Esophagus (tissue), 2 donors: Measurements from ENCODE around the gene ARHGAP26. TPM values are rescaled to one million over a fixed set of nuclear protein-coding genes. Genes with fewer than 3 reads are reported as not detected.
"Not testable (repeated sequence)": the region's sequence is repeated elsewhere in the genome, so short reads cannot be mapped to it uniquely, and the experiment has no call there.

Experiments used
- H3K27ac ChIP-seq, 2 donors: one replicate each; pipeline ENCODE4 v1.5.1; 2013; ENCODE audit warnings: low read depth in 2 of 2, mild to moderate bottlenecking in 2 of 2, inconsistent platforms in 1 of 2, low read length in 1 of 2, moderate library complexity in 1 of 2
- H3K27me3 ChIP-seq, 2 donors: one replicate each; pipeline ENCODE4 v1.6.1; 2013; ENCODE audit warnings: low read length in 2 of 2, control low read depth in 1 of 2, mild to moderate bottlenecking in 1 of 2; ENCODE audit not compliant: insufficient read depth in 2 of 2, control insufficient read depth in 1 of 2
- H3K36me3 ChIP-seq, 2 donors: one replicate each; pipeline ENCODE4 v1.6.1; 2013; ENCODE audit warnings: low read length in 1 of 2; ENCODE audit not compliant: control insufficient read depth in 2 of 2, insufficient read depth in 2 of 2
- H3K4me1 ChIP-seq, 2 donors: one replicate each; pipeline ENCODE4 v1.6.1; 2013; ENCODE audit warnings: low read length in 1 of 2; ENCODE audit not compliant: control insufficient read depth in 2 of 2, insufficient read depth in 2 of 2
- H3K4me3 ChIP-seq, 2 donors: one replicate each; pipeline ENCODE4 v1.5.1; 2013; ENCODE audit warnings: low read length in 2 of 2, mild to moderate bottlenecking in 2 of 2, low read depth in 1 of 2, moderate library complexity in 1 of 2
- H3K9me3 ChIP-seq, 2 donors: one replicate each; pipeline ENCODE4 v1.6.1; 2013; ENCODE audit warnings: mild to moderate bottlenecking in 2 of 2, low read depth in 1 of 2, low read length in 1 of 2, moderate library complexity in 1 of 2; ENCODE audit not compliant: control insufficient read depth in 2 of 2, insufficient read depth in 1 of 2
- WGBS, 2 donors: extraction: QIAGEN DNeasy Blood & Tissue Kit; methylation state at CpG; one replicate each; pipeline ENCODE4 v1.1.7; 2013; 5-methylcytosine and 5-hydroxymethylcytosine counted together
- polyA plus RNA-seq, 2 donors: library from polyadenylated mRNA; stranded (reverse); fragments of 200-250 nt; gene quantifications; one replicate each; pipeline ENCODE4 v1.2.3, GENCODE V29; 2013
- donor health status: healthy with polysubstance abuse.
- donor health status: Bipolar disorder and iron deficiency.

Gene ARHGAP26
- polyA plus RNA-seq, 2 donors, result 3.1 to 3.6 TPM

DNA sequence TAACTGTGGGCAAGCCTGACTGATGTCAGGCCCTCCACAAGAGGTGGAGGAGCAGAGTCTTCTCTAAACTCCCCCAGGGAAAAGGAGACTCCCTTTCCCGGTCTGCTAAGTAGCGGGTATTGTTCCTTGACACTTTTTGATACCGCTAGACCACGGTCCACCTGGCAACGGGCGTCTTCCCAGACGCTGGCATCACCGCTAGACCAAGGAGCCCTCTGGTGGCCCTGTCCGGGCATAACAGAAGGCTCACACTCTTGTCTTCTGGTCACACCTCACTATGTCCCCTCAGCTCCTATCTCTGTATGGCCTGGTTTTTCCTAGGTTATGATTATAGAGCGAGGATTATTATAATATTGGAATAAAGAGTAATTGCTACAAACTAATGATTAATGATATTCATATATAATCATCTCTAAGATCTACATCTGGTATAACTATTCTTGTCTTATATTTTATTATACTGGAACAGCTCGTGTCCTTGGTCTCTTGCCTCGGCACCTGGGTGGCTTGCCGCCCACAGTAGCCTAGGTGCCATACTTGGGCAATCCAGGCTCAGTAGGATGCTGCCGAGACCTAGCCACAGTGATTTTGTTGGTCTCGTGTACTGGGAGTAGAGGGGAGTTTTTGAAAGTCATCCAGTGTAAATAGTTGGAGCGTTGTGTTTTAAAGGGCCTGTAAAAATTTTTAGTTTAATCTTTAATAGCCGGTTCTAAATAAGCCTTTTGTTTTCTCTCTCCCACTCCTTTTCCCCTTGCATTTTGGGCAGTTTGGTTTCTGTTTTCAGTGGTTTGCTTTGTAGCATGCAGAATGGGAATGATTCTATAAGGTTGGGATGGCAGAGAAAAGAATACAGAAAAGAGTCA lies 195.3 kb downstream of the ARHGAP26 start:
- WGBS, 2 donors, result 55 to 62% methylated on average over 15 to 17 of the region's 17 CpGs
- H3K27me3 ChIP-seq, H3K4me3 ChIP-seq, H3K4me1 ChIP-seq, H3K36me3 ChIP-seq, H3K27ac ChIP-seq, H3K9me3 ChIP-seq: not testable (repeated sequence)

DNA sequence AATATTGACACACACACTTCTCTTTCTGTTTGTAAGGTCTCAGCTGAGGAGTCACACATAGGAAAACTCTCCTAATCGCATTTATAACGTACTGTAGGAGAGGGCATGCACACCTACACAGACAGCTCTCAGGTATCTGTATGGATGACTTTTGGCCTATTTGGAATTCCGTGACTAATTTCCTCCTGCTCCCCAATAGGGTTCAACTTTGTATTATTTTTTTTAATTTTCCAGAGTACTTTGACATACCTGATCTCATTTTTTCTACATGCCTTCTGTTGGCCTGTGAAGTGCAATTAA lies 195.9 kb downstream of the ARHGAP26 start:
- Histone ChIP-seq H3K4me1 (no peaks in the 10 kb centered on the region), H3K27me3 (no peaks in the 10 kb centered on the region), H3K9me3 (no peaks in the 10 kb centered on the region), H3K36me3 (no peaks in the 10 kb centered on the region), H3K27ac (no peak overlapping the region), H3K4me3 (no peak overlapping the region)
- 79 to 82% methylated on average over 3 of the region's 3 CpGs for WGBS, 2 donors

DNA sequence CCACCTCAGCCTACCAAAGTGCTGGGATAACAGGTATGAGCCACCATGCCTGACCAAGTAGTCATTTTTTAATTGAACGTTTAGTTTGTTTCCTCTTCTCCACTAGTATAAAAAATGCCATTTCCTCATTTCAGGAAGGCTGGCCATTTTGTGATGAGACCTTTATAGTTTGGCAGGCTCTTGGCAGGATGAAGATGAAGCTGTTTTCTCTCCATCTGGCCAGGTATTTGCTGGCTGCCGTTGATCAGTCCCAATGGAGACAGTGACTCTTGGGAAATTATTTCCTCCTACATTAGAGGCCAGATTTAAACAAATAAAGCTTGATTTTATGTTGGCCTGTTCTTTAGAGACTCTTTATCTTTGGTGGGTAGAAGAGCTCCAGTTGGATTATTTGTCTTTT lies 199.0 kb downstream of the ARHGAP26 start:
- Histone ChIP-seq H3K36me3 (no peaks in the 10 kb centered on the region), H3K4me1 (no peaks in the 10 kb centered on the region), H3K27me3 (no peaks in the 10 kb centered on the region), H3K4me3 (no peak overlapping the region), H3K9me3 (no peaks in the 10 kb centered on the region), H3K27ac (no peak overlapping the region)
- 73 to 82% methylated on average over 2 of the region's 2 CpGs for WGBS, 2 donors

DNA sequence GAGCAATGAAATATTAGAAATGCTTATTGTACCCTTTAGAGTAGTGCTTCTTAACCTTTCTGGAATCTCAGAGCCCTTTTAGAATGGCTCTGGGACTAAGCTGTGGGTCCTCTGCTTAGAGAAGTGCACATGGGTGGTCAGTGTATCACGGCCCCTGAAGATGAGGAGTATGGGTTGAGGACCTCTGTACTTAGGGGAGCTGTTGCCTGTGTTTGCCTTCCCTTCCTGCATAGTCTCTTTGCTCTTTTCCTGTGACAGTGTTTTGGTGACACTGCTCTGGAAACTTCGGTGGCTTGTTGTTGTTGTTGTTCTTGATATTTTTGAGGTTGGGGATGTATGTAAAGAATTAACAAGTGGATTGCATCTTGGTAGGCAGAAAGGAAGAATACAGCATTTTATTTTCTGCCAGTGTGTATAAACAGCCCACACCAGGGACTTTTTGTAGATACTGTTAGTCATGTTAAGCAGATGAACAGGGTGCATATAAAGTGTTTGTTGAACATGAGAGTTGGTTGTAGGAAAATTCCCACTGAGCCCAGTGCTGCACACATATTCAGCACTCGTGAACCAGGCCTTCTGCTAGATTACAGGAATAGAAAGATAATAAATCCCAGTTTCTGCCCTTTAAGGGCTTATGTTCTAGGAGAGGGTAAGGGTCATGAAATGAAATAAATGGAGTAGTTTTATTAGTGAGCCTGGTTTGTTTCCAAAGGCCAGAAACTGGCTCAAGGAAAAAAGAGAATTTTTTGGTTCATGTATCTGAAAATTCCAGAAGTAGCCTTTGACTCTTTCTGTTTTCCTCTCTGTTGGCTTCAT lies 199.7 kb downstream of the ARHGAP26 start:
- H3K27me3 ChIP-seq, result no peaks in the 10 kb centered on the region
- H3K27ac ChIP-seq, result no peak overlapping the region
- 77 to 82% methylated on average over 3 of the region's 3 CpGs for WGBS, 2 donors
- H3K4me3 ChIP-seq, result no peak overlapping the region
- H3K36me3 ChIP-seq, result no peaks in the 10 kb centered on the region
- no peaks in the 10 kb centered on the region for H3K4me1 ChIP-seq
- H3K9me3 ChIP-seq, result no peaks in the 10 kb centered on the region

DNA sequence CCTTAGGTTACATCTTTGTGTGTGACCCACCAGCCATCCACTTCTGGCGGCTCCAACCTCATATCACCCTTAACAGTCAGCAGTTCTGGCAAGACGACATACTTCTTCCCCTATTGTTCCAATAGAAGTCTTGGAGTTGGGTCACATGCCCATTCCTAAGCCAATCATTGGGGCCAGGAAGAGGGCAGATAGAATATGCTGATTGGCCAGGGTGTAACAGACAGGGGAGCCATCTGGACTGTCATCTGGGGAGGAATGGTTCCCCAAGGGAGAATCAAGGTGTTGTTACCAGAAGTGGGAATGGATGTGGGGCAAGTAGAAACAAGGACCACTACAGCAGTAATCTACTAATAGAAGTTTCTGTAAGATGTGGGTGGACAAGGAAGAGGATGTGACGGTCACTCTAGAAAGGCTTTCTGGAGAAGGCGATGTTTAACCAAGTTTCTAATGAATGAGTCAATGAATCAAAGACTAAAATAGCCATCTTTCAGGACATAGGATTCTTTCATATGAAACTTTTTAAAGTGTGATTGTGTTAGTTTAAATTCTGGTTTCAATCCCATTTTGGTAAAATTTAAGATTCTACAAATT lies 200.4 kb downstream of the ARHGAP26 start:
- Histone ChIP-seq H3K4me1 (no peaks in the 10 kb centered on the region), H3K9me3 (no peaks in the 10 kb centered on the region), H3K36me3 (no peaks in the 10 kb centered on the region), H3K4me3 (no peak overlapping the region), H3K27ac (no peak overlapping the region), H3K27me3 (no peaks in the 10 kb centered on the region)
- 92 to 97% methylated on average over 4 of the region's 4 CpGs for WGBS, 2 donors

DNA sequence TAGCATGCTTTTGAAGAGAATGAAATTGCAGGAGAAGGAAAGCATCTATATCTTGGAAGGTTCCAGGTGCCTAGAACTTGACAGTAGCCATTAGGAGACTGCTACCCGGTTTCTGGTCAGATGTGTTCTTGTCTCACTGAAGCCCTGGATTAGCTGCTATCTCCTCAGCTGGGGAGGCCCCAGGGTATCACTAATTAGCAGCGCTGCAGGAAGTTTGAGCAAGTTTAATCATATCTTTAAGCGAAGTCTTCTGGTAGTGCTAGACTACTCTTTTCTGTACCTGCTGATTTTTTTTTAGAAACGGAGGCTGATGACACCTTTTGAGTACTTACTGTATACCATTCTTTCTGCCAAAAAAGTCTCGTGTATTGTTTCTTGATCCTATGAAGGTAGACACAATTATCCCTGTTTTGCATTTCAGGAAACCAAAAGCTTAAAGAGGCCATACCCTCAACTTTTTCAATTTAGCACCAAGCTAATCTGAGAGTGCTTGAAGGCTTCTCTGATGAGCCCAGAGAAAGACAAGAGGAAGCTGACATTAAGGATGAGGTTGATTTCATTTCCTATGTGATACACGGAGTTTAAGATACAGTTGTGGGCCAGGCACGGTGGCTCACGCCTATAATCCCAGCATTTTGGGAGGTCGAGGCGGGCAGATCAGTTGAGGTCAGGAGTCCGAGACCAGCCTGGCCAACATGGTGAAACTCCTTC lies 201.3 kb downstream of the ARHGAP26 start:
- no peak overlapping the region for H3K27ac ChIP-seq
- WGBS, 2 donors, result 86 to 90% methylated on average over 11 of the region's 11 CpGs
- H3K36me3 ChIP-seq, result no peaks in the 10 kb centered on the region
- no peaks in the 10 kb centered on the region for H3K27me3 ChIP-seq
- H3K9me3 ChIP-seq, result no peaks in the 10 kb centered on the region
- no peaks in the 10 kb centered on the region for H3K4me1 ChIP-seq
- H3K4me3 ChIP-seq, result no peak overlapping the region

DNA sequence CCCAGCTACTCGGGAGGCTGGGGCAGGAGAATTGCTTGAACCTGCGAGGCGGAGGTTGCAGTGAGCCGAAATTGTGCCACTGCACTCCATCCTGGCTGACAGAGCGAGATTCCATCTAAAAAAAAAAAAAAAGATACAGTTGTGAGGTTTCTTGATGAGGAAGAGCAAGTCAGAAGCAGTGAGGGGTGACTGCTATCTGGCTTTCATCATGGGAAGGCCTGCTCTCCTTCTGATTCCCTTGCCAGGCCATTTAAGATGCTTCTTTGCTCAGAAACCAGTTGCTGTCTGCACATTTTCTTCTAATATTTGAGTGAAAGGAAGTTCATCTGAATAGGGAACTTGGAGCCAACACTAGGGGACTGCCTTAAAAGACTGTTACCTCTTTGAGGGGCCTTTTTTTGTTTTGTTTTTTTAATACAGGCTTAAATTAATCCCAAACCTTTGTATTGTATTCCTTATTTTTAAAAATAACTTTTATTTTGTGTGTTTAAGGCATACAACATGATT lies 201.9 kb downstream of the ARHGAP26 start:
- Histone ChIP-seq H3K4me1 (no peaks in the 10 kb centered on the region), H3K36me3 (no peaks in the 10 kb centered on the region), H3K27me3 (no peaks in the 10 kb centered on the region), H3K9me3 (no peaks in the 10 kb centered on the region), H3K4me3 (no peak overlapping the region), H3K27ac (no peak overlapping the region)
- WGBS, 2 donors, result 98% methylated on average over 5 of the region's 5 CpGs

DNA sequence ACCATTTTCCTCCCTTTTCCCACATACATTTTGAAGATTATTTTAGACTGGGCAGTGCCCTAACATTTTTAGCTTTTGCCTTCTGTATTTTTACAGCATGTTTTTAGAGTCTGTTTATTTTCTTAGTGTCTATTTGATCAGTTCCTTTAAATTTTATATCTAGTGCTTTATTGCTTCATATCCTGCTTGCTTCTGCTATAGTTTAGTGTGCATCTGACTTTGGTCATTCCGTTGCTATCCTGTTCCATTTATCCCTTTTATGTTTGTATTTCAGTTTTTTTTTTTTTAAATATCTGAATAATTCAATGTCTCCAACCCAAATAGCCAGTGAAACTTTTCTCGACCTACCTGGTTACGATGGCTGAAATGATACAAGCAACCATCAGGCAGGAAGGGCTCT lies 203.8 kb downstream of the ARHGAP26 start:
- H3K4me1 ChIP-seq, result no peaks in the 10 kb centered on the region
- H3K9me3 ChIP-seq, result no peaks in the 10 kb centered on the region
- WGBS, 2 donors, result 92 to 95% methylated on average over 3 of the region's 3 CpGs
- no peak overlapping the region for H3K4me3 ChIP-seq
- no peaks in the 10 kb centered on the region for H3K36me3 ChIP-seq
- no peak overlapping the region for H3K27ac ChIP-seq
- no peaks in the 10 kb centered on the region for H3K27me3 ChIP-seq

DNA sequence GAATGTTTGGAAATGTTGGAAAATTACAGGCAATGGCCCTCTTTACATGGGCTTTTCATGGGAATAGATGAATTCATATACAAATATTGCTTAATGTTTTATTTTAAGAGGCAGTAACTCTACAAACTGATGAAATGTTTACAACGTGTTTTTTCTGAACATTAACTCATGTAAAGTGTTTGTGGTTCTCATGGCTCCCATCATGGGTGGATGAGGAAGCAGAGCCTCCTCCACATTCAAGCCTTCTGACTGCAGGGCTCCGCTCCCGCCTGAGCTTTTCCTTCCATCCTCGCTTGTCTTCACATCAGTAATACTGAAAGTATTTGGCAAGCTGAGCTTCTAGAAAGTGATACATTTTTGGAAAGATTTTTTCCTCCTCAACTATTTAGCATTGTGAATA lies 204.2 kb downstream of the ARHGAP26 start:
- WGBS, 2 donors, result 85 to 89% methylated on average over 4 of the region's 4 CpGs
- no peak overlapping the region for H3K27ac ChIP-seq
- no peaks in the 10 kb centered on the region for H3K4me1 ChIP-seq
- H3K36me3 ChIP-seq, result no peaks in the 10 kb centered on the region
- H3K27me3 ChIP-seq, result no peaks in the 10 kb centered on the region
- no peak overlapping the region for H3K4me3 ChIP-seq
- H3K9me3 ChIP-seq, result no peaks in the 10 kb centered on the region
